Glomerular visceral epithelial cell (primary cell): Measurements from ENCODE around the gene GALNT9.

Source experiments
- DNase-seq: peaks from one replicate; pipeline ENCODE4 v3.0.0-alpha.2; 2016; ENCODE audit errors: extremely low spot score

The GALNT9 gene

GRCh38 chr12:132185705-132186104 is 143.7 kb downstream of the GALNT9 start:
- DNase-seq = no peak

GRCh38 chr12:132182711-132183365 is 146.6 kb downstream of the GALNT9 start:
- no peak for DNase-seq

GRCh38 chr12:132182206-132182710 is 147.1 kb downstream of the GALNT9 start:
- DNase-seq = no peak

- no peak for DNase-seq
These were observed 147.7 kb downstream of the GALNT9 start for GRCh38 chr12:132181570-132182200.

- no peak for DNase-seq
These were observed 148.5 kb downstream of the GALNT9 start for GRCh38 chr12:132180648-132181546.

GRCh38 chr12:132179431-132180362 is 149.7 kb downstream of the GALNT9 start:
- no peak for DNase-seq

- DNase-seq = no peak
These were observed 150.5 kb downstream of the GALNT9 start for GRCh38 chr12:132178801-132179401.

- DNase-seq = no peak
These were observed 151.1 kb downstream of the GALNT9 start for GRCh38 chr12:132178316-132178715.

GRCh38 chr12:132176920-132177551 is 152.4 kb downstream of the GALNT9 start:
- DNase-seq = no peak

GRCh38 chr12:132176385-132176919 is 152.9 kb downstream of the GALNT9 start:
- no peak for DNase-seq

- no peak for DNase-seq
These were observed 153.6 kb downstream of the GALNT9 start for GRCh38 chr12:132175496-132176384.

GRCh38 chr12:132174839-132175490 is 154.4 kb downstream of the GALNT9 start:
- no peak for DNase-seq

GRCh38 chr12:132174015-132174838 is 155.2 kb downstream of the GALNT9 start:
- no peak for DNase-seq

- DNase-seq = no peak
These were observed 156.0 kb downstream of the GALNT9 start for GRCh38 chr12:132173135-132174014.

GRCh38 chr12:132172619-132173018 is 156.8 kb downstream of the GALNT9 start:
- no peak for DNase-seq

- DNase-seq = no peak
These were observed 157.3 kb downstream of the GALNT9 start for GRCh38 chr12:132171968-132172521.
